PC-9 (cell line): ENCODE results near the gene DAB2. TPM values are rescaled to one million over a fixed set of nuclear protein-coding genes. Genes with fewer than 3 reads are reported as not detected.

Experiments
- BruUV-seq: library from RNA; stranded (reverse); fragments of 400-500 nt; replicated peaks from 2 replicates; lab custom pipeline; 2021; lab: Mats Ljungman, UMichigan
- CTCF ChIA-PET: fragments of 300-600 bp; sonication (Branson Sonifier 250); formaldehyde crosslinking; loops from one replicate; lab custom pipeline; 2022; ENCODE audit warnings: antibody characterized with exemption; lab: Charles Lee
- POLR2A ChIA-PET: fragments of 300-600 bp; sonication (Branson Sonifier 250); formaldehyde crosslinking; loops from one replicate; lab custom pipeline; 2022; ENCODE audit warnings: antibody characterized with exemption; ENCODE audit not compliant: unreplicated experiment; lab: Charles Lee
- DNase-seq, 2 experiments: peaks; one replicate each; pipeline versions ENCODE4 v3.0.0 to v3.0.0-alpha.2; 2015 to 2022; ENCODE audit warnings: mixed read lengths in 1 of 2
- H2AFZ ChIP-seq: fragments of 200-600 bp; sonication (generic); 2 replicates; pipeline ENCODE4 v1.8.1; 2017; ENCODE audit warnings: antibody characterized with exemption
- H3F3A ChIP-seq: fragments of 200-600 bp; sonication (generic); 2 replicates; pipeline ENCODE4 v1.8.1; 2017; ENCODE audit warnings: antibody characterized with exemption, mild to moderate bottlenecking, low read depth; ENCODE audit not compliant: insufficient read depth
- H3K27ac ChIP-seq: fragments of 200-600 bp; sonication (generic); 2 replicates; pipeline ENCODE4 v1.6.1; 2016; ENCODE audit warnings: mixed run types
- H3K27me3 ChIP-seq: fragments of 200-600 bp; sonication (generic); 2 replicates; pipeline ENCODE4 v1.6.1; 2016; ENCODE audit warnings: low read depth, mixed run types; ENCODE audit not compliant: insufficient read depth
- H3K36me3 ChIP-seq: fragments of 200-600 bp; sonication (generic); 2 replicates; pipeline ENCODE4 v1.6.1; 2016; ENCODE audit warnings: low read depth, mixed run types
- H3K4me1 ChIP-seq: fragments of 200-600 bp; sonication (generic); replicated peaks from 2 replicates; pipeline ENCODE4 v1.6.1; 2016; ENCODE audit warnings: mixed run types; ENCODE audit not compliant: insufficient read depth
- H3K4me2 ChIP-seq: fragments of 200-600 bp; sonication (generic); 2 replicates; pipeline ENCODE4 v1.6.1; 2017; ENCODE audit warnings: mixed run types
- H3K4me3 ChIP-seq: fragments of 200-600 bp; sonication (generic); 2 replicates; pipeline ENCODE4 v1.6.1; 2016; ENCODE audit warnings: mixed run types
- H3K79me2 ChIP-seq: fragments of 200-600 bp; sonication (generic); 2 replicates; pipeline ENCODE4 v1.6.1; 2017; ENCODE audit warnings: low read depth, mixed run types
- H3K9me2 ChIP-seq: fragments of 200-600 bp; sonication (generic); 2 replicates; pipeline ENCODE4 v1.8.1; 2017; ENCODE audit warnings: mild to moderate bottlenecking; ENCODE audit not compliant: insufficient read depth
- H3K9me3 ChIP-seq: fragments of 200-600 bp; sonication (generic); 2 replicates; pipeline ENCODE4 v1.8.1; 2016; ENCODE audit warnings: low read depth; ENCODE audit not compliant: insufficient read depth
- H4K20me1 ChIP-seq: fragments of 200-600 bp; sonication (generic); 2 replicates; pipeline ENCODE4 v1.8.1; 2017; ENCODE audit not compliant: insufficient read depth
- CTCF ChIP-seq: fragments of 200-600 bp; sonication (generic); conservative IDR thresholded peaks from 2 replicates; pipeline ENCODE4 v1.6.1; 2017; ENCODE audit warnings: mixed run types, antibody characterized with exemption, mild to moderate bottlenecking, moderate library complexity
- EZH2 ChIP-seq: fragments of 200-600 bp; sonication (generic); IDR thresholded peaks from 2 replicates; pipeline ENCODE4 v1.8.0; 2017; ENCODE audit warnings: antibody characterized with exemption, low read depth
- intact Hi-C: fragments of 100-400 bp; cut with micrococcal nuclease; formaldehyde crosslinking; loops from one replicate; pipeline ENCODE4 v1.10.0; 2022; ENCODE audit not compliant: unreplicated experiment
- total RNA-seq: library from RNA; stranded (reverse); gene quantifications from 2 replicates; pipeline ENCODE4 v1.2.3, GENCODE V29; 2021

The DAB2 gene
- total RNA-seq, 1 experiment from 2014 or later, result 21.0 TPM

GRCh38 chr5:39333104-39333503, 91.7 kb downstream of the DAB2 start:
- H3K4me2 ChIP-seq, result no peak overlapping the region
- ChIA-PET CTCF (no interaction called here), POLR2A (no interaction called here)
- H3K9me2 ChIP-seq, result no peaks in the 10 kb centered on the region
- no peak overlapping the region for H3K27ac ChIP-seq
- H3K79me2 ChIP-seq, result no peaks in the 10 kb centered on the region
- no peak overlapping the region for H2AFZ ChIP-seq
- H3K9me3 ChIP-seq, result no peaks in the 10 kb centered on the region
- H3K4me1 ChIP-seq, result no peaks in the 10 kb centered on the region
- H3K4me3 ChIP-seq, result no peak overlapping the region
- H3F3A ChIP-seq, result no peaks in the 10 kb centered on the region
- intact Hi-C loops, result no loop called here
- DNase-seq, result no peak
- no TSS peak for BruUV-seq
- H4K20me1 ChIP-seq, result no peaks in the 10 kb centered on the region
- no peaks in the 10 kb centered on the region for H3K36me3 ChIP-seq
- no peak for TF ChIP-seq EZH2
- no peaks in the 10 kb centered on the region for H3K27me3 ChIP-seq

- Histone ChIP-seq H3F3A (no peaks in the 10 kb centered on the region), H3K27me3 (no peaks in the 10 kb centered on the region), H3K9me3 (no peaks in the 10 kb centered on the region), H3K79me2 (no peaks in the 10 kb centered on the region), H3K4me3 (no peak overlapping the region), H3K27ac (no peak overlapping the region), H3K4me1 (no peaks in the 10 kb centered on the region), H3K4me2 (no peak overlapping the region), H4K20me1 (no peaks in the 10 kb centered on the region), H2AFZ (no peak overlapping the region), H3K9me2 (no peaks in the 10 kb centered on the region), H3K36me3 (no peaks in the 10 kb centered on the region)
- TF ChIP-seq CTCF (no peak), EZH2 (no peak)
- BruUV-seq, result no TSS peak
- intact Hi-C loops, result no loop called here
- ChIA-PET POLR2A (no interaction called here), CTCF (no interaction called here)
- DNase-seq, result no peak
Observed at GRCh38 chr5:39331861-39332381, 92.9 kb downstream of the DAB2 start.

- no peak overlapping the region for H3K4me2 ChIP-seq
- no peaks in the 10 kb centered on the region for H3F3A ChIP-seq
- H3K4me1 ChIP-seq, result no peaks in the 10 kb centered on the region
- H3K9me3 ChIP-seq, result no peaks in the 10 kb centered on the region
- H2AFZ ChIP-seq, result no peak overlapping the region
- no peaks in the 10 kb centered on the region for H3K36me3 ChIP-seq
- H3K79me2 ChIP-seq, result no peaks in the 10 kb centered on the region
- H3K9me2 ChIP-seq, result no peaks in the 10 kb centered on the region
- no peak for TF ChIP-seq CTCF
- POLR2A ChIA-PET, result interaction anchor here (0.7 kb wide), 1 partner anchor 33 kb away, joined by 3 read pairs; no protein-coding TSS in a partner anchor
- H4K20me1 ChIP-seq, result no peaks in the 10 kb centered on the region
- H3K27ac ChIP-seq, result no peak overlapping the region
- no TSS peak for BruUV-seq
- no peaks in the 10 kb centered on the region for H3K27me3 ChIP-seq
- no peak for DNase-seq
- intact Hi-C loops, result no loop called here
- CTCF ChIA-PET, result no interaction called here
- no peak overlapping the region for H3K4me3 ChIP-seq
Observed at GRCh38 chr5:39328731-39329130, 96.0 kb downstream of the DAB2 start.

GRCh38 chr5:39323542-39323941, 101.2 kb downstream of the DAB2 start:
- H3K27me3 ChIP-seq, result no peaks in the 10 kb centered on the region
- no peaks in the 10 kb centered on the region for H4K20me1 ChIP-seq
- no peak for DNase-seq
- no peak overlapping the region for H3K4me2 ChIP-seq
- no peaks in the 10 kb centered on the region for H3K79me2 ChIP-seq
- no peaks in the 10 kb centered on the region for H3K4me1 ChIP-seq
- H3K4me3 ChIP-seq, result no peak overlapping the region
- no peaks in the 10 kb centered on the region for H3K9me2 ChIP-seq
- no peak overlapping the region for H2AFZ ChIP-seq
- intact Hi-C loops, result no loop called here
- BruUV-seq, result no TSS peak
- CTCF ChIA-PET, result no interaction called here
- no peaks in the 10 kb centered on the region for H3K9me3 ChIP-seq
- no peaks in the 10 kb centered on the region for H3K36me3 ChIP-seq
- TF ChIP-seq CTCF (no peak), EZH2 (no peak)
- H3F3A ChIP-seq, result no peaks in the 10 kb centered on the region
- no peak overlapping the region for H3K27ac ChIP-seq
- POLR2A ChIA-PET, result no interaction called here
